H9 (cell line): ENCODE results near the gene NDUFB2. TPM values are rescaled to one million over a fixed set of nuclear protein-coding genes. Genes with fewer than 3 reads are reported as not detected.

ENCODE experiments used
- DNase-seq: peaks from one replicate; pipeline ENCODE4 v3.0.0-alpha.2; 2017
- H2AFZ ChIP-seq: one replicate; pipeline ENCODE4 v1.6.1; 2013; ENCODE audit warnings: mild to moderate bottlenecking, low read length, control low read depth, moderate library complexity
- H2AK5ac ChIP-seq: 2 replicates; pipeline ENCODE4 v1.6.1; 2013; ENCODE audit warnings: low read length, control low read depth, mixed read lengths; ENCODE audit not compliant: insufficient read length
- H2BK120ac ChIP-seq: one replicate; pipeline ENCODE4 v1.6.1; 2013; ENCODE audit warnings: low read depth, mild to moderate bottlenecking, low read length, control low read depth, inconsistent platforms; ENCODE audit not compliant: poor library complexity, severe bottlenecking
- H2BK12ac ChIP-seq: 2 replicates; pipeline ENCODE4 v1.6.1; 2013; ENCODE audit warnings: low read length, control low read depth, mixed read lengths, low read depth; ENCODE audit not compliant: insufficient read length
- H2BK15ac ChIP-seq: 2 replicates; pipeline ENCODE4 v1.6.1; 2013; ENCODE audit warnings: low read depth, low read length, control low read depth
- H2BK20ac ChIP-seq: one replicate; pipeline ENCODE4 v1.6.1; 2013; ENCODE audit warnings: low read depth, mild to moderate bottlenecking, low read length, control low read depth, inconsistent platforms; ENCODE audit not compliant: poor library complexity, severe bottlenecking
- H2BK5ac ChIP-seq: 2 replicates; pipeline ENCODE4 v1.6.1; 2013; ENCODE audit warnings: low read length, control low read depth, mixed read lengths; ENCODE audit not compliant: insufficient read length
- H3K14ac ChIP-seq: 2 replicates; pipeline ENCODE4 v1.6.1; 2013; ENCODE audit warnings: low read length, control low read depth; ENCODE audit not compliant: insufficient read depth
- H3K18ac ChIP-seq: 2 replicates; pipeline ENCODE4 v1.6.1; 2013; ENCODE audit warnings: low read depth, mild to moderate bottlenecking, mixed read lengths, low read length, control low read depth; ENCODE audit not compliant: insufficient read length
- H3K23ac ChIP-seq: 2 replicates; pipeline ENCODE4 v1.6.1; 2013; ENCODE audit warnings: low read length, control low read depth, mixed read lengths, low read depth; ENCODE audit not compliant: insufficient read length
- H3K23me2 ChIP-seq: 2 replicates; pipeline ENCODE4 v1.6.1; 2013; ENCODE audit warnings: low read depth, mild to moderate bottlenecking, mixed read lengths, low read length, control low read depth; ENCODE audit not compliant: insufficient read length, poor library complexity, severe bottlenecking
- H3K27ac ChIP-seq: 2 replicates; pipeline ENCODE4 v1.5.1; 2013; ENCODE audit warnings: low read length, control low read depth, mixed read lengths, low read depth; ENCODE audit not compliant: insufficient read length
- H3K27me3 ChIP-seq: 2 replicates; pipeline ENCODE4 v1.6.1; 2013; ENCODE audit warnings: low read length, control low read depth, inconsistent platforms; ENCODE audit not compliant: insufficient read depth
- H3K4ac ChIP-seq: 2 replicates; pipeline ENCODE4 v1.6.1; 2013; ENCODE audit warnings: low read depth, mild to moderate bottlenecking, control low read depth, inconsistent platforms, low read length, moderate library complexity
- H3K4me1 ChIP-seq: 2 replicates; pipeline ENCODE4 v1.6.1; 2013; ENCODE audit warnings: low read length, control low read depth, inconsistent platforms; ENCODE audit not compliant: insufficient read depth
- H3K4me2 ChIP-seq: 2 replicates; pipeline ENCODE4 v1.6.1; 2013; ENCODE audit warnings: low read length, control low read depth, mixed read lengths; ENCODE audit not compliant: insufficient read length, insufficient read depth
- H3K56ac ChIP-seq: 2 replicates; pipeline ENCODE4 v1.6.1; 2013; ENCODE audit warnings: low read depth, mild to moderate bottlenecking, mixed read lengths, low read length, control low read depth; ENCODE audit not compliant: insufficient read length
- H3K79me1 ChIP-seq: 2 replicates; pipeline ENCODE4 v1.6.1; 2013; ENCODE audit warnings: low read depth, mild to moderate bottlenecking, moderate library complexity, low read length, control low read depth, inconsistent platforms; ENCODE audit not compliant: insufficient read depth, poor library complexity, severe bottlenecking
- H3K79me2 ChIP-seq: 2 replicates; pipeline ENCODE4 v1.6.1; 2013; ENCODE audit warnings: low read length, control low read depth, inconsistent platforms; ENCODE audit not compliant: insufficient read depth
- H3K9ac ChIP-seq: 2 replicates; pipeline ENCODE4 v1.6.1; 2013; ENCODE audit warnings: low read length, control low read depth, mixed read lengths; ENCODE audit not compliant: insufficient read length; ENCODE audit errors: extremely low read depth
- H3K9me3 ChIP-seq: one replicate; pipeline ENCODE4 v1.6.1; 2013; ENCODE audit warnings: low read depth, low read length, inconsistent platforms; ENCODE audit not compliant: control insufficient read depth
- H3T11ph ChIP-seq: one replicate; pipeline ENCODE4 v1.6.1; 2013; ENCODE audit warnings: mild to moderate bottlenecking, low read length, control low read depth, inconsistent platforms
- H4K20me1 ChIP-seq: one replicate; pipeline ENCODE4 v1.6.1; 2013; ENCODE audit not compliant: control insufficient read depth, insufficient read length, insufficient read depth
- H4K5ac ChIP-seq: 2 replicates; pipeline ENCODE4 v1.6.1; 2013; ENCODE audit warnings: low read depth, mild to moderate bottlenecking, mixed read lengths, low read length, control low read depth; ENCODE audit not compliant: insufficient read length
- H4K8ac ChIP-seq: replicated peaks from 2 replicates; pipeline ENCODE4 v1.6.1; 2013; ENCODE audit warnings: low read length, control low read depth, mixed read lengths, low read depth; ENCODE audit not compliant: insufficient read length
- H4K91ac ChIP-seq: 2 replicates; pipeline ENCODE4 v1.6.1; 2013; ENCODE audit warnings: low read depth, mild to moderate bottlenecking, moderate library complexity, mixed read lengths, low read length, control low read depth; ENCODE audit not compliant: insufficient read length
- H3K27ac Mint-ChIP-seq, 3 experiments: 2 replicates in 2 of 3; 3 replicates in 1 of 3; pipeline ENCODE4 v1.8.0; 2020 to 2021; ENCODE audit warnings: mixed read lengths in 3 of 3, mild to moderate bottlenecking in 1 of 3, moderate library complexity in 1 of 3
- H3K27me3 Mint-ChIP-seq: 2 replicates; pipeline ENCODE4 v1.8.0; 2021; ENCODE audit warnings: low read depth, mild to moderate bottlenecking, moderate library complexity, mixed read lengths
- H3K36me3 Mint-ChIP-seq, 3 experiments: 2 replicates in 2 of 3; 3 replicates in 1 of 3; pipeline ENCODE4 v1.8.0; 2020 to 2021; ENCODE audit warnings: low read depth in 3 of 3, mixed read lengths in 3 of 3; ENCODE audit not compliant: insufficient read depth in 1 of 3
- H3K4me1 Mint-ChIP-seq, 2 experiments: 2 replicates each; pipeline ENCODE4 v1.8.0; 2020; ENCODE audit warnings: mixed read lengths in 2 of 2
- H3K4me3 Mint-ChIP-seq, 2 experiments: 2 replicates in 1 of 2; 3 replicates in 1 of 2; pipeline ENCODE4 v1.8.0; 2020 to 2021; ENCODE audit warnings: mild to moderate bottlenecking in 2 of 2, mixed read lengths in 2 of 2, moderate library complexity in 1 of 2
- H3K9me3 Mint-ChIP-seq, 2 experiments: 2 replicates in 1 of 2; 3 replicates in 1 of 2; pipeline ENCODE4 v1.8.0; 2020; ENCODE audit warnings: mild to moderate bottlenecking in 2 of 2, mixed read lengths in 2 of 2, moderate library complexity in 1 of 2
- CTCF ChIP-seq: fragments of 200-600 bp; sonication (generic); conservative IDR thresholded peaks from 3 replicates; pipeline ENCODE4 v1.8.0; 2021; ENCODE audit warnings: antibody characterized with exemption, mild to moderate bottlenecking
- WGBS: extraction: QIAGEN DNeasy Blood & Tissue Kit; methylation state at CpG from one replicate; pipeline ENCODE4 v1.1.7; 2013; ENCODE audit warnings: missing lambda C conversion rate, low lambda C conversion rate, mixed read lengths; ENCODE audit not compliant: insufficient read length; ENCODE audit errors: extremely low coverage; 5-methylcytosine and 5-hydroxymethylcytosine counted together
- total RNA-seq: library from RNA; stranded (reverse); gene quantifications from 2 replicates; pipeline ENCODE4 v1.2.1, GENCODE V29; 2021

NDUFB2 gene
- total RNA-seq, 1 experiment from 2014 or later, result 177 TPM

- H3K36me3 Mint-ChIP-seq, result no peaks in the 10 kb centered on the region; a peak in 1 of 7 replicates
- Histone ChIP-seq H3K23me2 (peaks cover 6% of the 10 kb centered on the region), H3K27ac (no peak overlapping the region), H3K18ac (no peak overlapping the region), H3K4me1 (no peaks in the 10 kb centered on the region; the same call in 1 of the 2 replicates), H3K79me1 (no peaks in the 10 kb centered on the region), H2BK5ac (no peak overlapping the region), H3K79me2 (no peaks in the 10 kb centered on the region), H3K9me3 (no peaks in the 10 kb centered on the region), H4K8ac (no peak overlapping the region), H2BK20ac (no peak overlapping the region), H3K9ac (no peak overlapping the region), H3T11ph (no peak overlapping the region), H2BK15ac (no peak overlapping the region), H3K4me2 (no peak overlapping the region), H4K91ac (no peak overlapping the region), H3K14ac (no peak overlapping the region), H3K27me3 (no peaks in the 10 kb centered on the region; the same call in 1 of the 2 replicates), H2AK5ac (no peak overlapping the region), H4K5ac (no peak overlapping the region), H2AFZ (no peak overlapping the region), H4K20me1 (no peaks in the 10 kb centered on the region), H3K4ac (no peak overlapping the region), H3K23ac (no peak overlapping the region), H3K56ac (no peak overlapping the region), H2BK12ac (no peak overlapping the region), H2BK120ac (no peak overlapping the region)
- no peak overlapping the region; a peak in 1 of 5 replicates for H3K4me3 Mint-ChIP-seq
- peaks cover 14 to 18% of the 10 kb centered on the region in 2 experiments for H3K4me1 Mint-ChIP-seq
- no peak for TF ChIP-seq CTCF
- no CpG with 5 or more reads among the region's 4 CpGs for WGBS
- DNase-seq, result no peak
- H3K9me3 Mint-ChIP-seq, result no peaks in the 10 kb centered on the region
- no peak overlapping the region; a peak in 1 of 7 replicates for H3K27ac Mint-ChIP-seq
- peaks cover 6% of the 10 kb centered on the region for H3K27me3 Mint-ChIP-seq
Measured at GRCh38 chr7:140670343-140670935, 26.1 kb upstream of the NDUFB2 start.
